GM19043 (cell line): ENCODE measurements around the gene BYSL.
"Not testable (repeated sequence)": the region's sequence is repeated elsewhere in the genome, so short reads cannot be mapped to it uniquely, and the experiment has no call there.

Experiments
- ATAC-seq: cut with Tn5 transposase; IDR thresholded peaks from one replicate; pipeline ENCODE4 v1.9.1; 2021; ENCODE audit warnings: low read depth; ENCODE audit not compliant: unreplicated experiment

BYSL gene

DNA sequence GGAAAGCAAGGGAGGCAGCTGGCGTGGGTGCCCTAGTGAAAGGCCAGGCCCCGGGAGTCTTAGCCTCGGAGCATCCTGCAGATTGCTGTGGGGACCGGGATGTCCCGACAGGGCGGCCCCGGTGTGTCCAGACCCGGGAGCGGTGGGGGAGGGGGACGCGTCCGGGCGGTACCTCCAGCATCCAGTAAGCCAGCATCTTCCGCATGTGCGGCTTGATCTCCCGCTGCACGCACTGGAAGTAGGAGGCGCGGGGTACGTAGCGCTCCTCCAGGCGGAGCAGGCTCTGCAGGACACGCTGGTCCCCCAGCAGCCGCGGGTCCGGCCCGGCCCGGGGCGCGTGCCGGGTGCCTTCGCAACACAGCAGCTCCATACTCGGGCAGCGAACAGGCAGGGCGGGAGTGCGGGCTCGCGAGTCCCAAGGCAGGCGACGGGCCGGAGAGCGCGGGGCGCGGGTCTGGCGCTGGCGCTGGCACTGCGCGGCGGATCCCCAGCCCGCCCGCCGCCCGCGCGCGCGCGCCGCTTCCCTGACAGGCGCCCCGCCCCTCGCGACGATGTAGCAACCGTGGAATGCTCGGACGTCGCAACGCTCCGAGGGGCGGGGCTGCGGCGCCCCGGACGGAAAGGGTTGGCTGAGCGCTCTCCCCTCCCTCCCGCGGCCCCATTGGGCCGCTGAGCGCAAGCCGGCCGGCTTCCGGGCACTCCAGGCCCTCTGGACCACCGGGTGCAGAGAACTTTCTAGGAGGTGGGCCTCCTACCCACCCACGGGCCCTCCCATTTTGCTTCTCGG is 20.2 kb downstream of the BYSL start, which contains the start of gene CCND3:
TSS of gene CCND3 (minus strand) at position 529 of the 787 bp plus-strand sequence. CDS start at position 370, 159 bp downstream.
- ATAC-seq = peak; percentile 84

DNA sequence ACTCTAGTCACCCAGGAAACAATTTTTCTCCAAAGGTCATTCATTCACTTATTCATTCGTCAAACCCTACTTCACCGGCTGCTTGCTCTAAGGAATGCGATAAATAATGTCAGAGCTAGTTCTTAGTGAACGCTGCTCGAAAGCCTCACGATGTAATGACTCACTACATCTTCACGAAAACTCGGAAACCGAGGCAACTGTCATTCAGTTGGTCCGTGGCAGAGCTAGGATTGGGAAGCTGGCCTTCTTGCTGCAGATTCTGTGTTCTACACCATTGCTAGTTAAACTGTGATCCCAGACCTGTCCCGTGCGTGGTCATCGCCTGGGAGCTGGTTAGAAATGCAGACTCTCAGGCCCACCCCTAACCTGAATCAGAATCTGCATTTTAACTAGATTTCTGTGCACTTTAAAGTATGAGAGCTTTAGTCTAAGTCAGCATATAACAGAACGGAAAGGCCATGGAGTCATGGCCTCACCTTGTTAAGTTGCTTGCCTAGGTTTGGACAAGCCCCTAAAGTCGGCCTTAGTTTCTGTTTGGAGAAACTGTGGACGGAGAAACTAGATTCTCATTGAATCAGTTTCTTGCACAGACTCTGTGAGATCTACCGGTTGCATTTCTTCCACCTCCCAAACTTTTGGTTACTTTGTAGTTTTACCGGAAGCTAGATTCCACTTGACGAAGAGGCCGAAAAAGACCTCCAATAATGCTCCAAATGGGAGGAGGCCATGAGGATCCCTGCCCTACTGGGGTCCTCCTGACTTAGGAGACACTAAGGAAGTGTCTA is 21.0 kb downstream of the BYSL start:
- no peak for ATAC-seq

DNA sequence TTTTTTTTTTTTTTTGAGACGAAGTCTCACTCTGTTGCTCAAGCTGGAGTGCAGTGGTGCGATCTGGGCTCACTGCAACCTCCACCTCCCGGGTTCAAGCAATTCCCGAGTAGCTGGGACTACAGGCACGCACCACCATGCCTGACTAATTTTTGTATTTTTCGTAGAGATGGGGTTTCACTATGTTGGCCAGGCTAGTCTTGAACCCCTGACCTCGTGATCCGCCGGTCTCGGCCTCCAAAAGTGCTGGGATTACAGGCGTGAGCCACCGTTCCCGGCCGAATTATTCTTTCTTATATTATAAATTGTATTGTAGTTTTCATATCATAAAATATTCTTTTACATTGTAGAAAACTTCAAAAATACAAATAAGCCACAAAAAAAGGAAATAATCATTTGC is 21.6 kb downstream of the BYSL start:
- ATAC-seq = not testable (repeated sequence)

DNA sequence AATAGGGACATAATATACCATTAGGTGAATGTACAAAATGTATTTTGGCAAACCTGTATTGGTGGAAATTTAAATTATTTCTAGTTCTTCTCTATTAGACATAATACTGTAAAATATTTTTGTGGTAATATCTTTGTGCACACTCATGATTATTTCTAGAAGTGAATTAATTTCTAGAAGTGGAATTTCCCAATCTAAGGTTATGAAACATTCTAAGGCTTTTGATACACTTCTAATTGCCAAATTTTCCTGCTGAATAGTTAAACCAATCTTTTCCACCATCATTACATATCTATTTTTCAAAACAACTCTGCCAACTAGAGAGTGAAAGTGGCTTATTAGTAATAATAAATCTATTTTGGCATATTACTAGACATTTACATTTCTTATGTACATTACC is 22.2 kb downstream of the BYSL start:
- ATAC-seq = no peak

DNA sequence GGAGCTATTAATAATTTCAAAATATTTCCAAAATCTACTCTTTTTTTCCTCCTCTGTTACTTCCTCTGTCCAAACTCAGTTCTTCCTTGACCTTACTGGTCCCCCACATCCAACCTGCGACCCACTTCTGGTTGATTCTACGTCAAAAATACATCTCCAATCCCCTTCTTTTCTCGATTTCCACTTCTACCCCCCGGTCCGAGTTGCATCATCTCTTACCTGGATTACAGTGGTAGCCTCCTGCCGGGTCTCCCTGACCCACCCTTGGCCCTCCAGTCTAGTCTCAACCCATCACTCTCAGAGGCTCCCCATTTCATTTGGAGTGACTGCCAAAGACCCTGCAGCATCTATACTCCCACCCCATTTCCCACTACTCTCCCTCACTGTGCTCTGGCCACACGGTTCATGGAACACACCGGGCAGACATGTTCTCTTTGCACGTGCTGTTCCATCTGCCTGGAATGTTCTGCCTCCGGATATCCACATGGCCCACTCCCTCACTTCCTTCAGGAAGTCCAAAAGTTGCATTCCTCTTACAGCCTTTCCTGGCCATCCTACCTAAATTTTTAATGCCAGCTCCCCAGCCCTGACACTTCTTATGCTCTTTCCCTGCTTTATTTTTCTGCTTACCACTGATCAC is 26.4 kb downstream of the BYSL start:
- no peak for ATAC-seq

DNA sequence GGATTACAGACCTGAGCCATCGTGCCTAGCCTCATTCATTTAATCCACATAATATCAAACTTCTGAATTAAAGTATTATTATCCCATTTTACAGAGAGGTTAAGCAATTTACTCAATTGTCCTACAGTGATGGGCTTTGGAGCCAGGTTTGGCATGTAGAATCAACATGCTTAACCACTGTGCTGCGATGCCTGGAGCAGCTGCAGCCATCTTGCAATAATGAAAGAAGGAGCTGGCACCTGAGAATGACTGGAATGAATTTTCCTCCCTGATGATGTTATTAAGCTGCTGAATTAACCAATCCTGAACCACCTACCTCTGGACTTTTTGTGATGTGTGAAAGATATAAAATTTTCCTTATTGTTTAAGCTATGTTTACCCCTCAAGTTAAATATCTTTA is 33.4 kb downstream of the BYSL start:
- no peak for ATAC-seq

DNA sequence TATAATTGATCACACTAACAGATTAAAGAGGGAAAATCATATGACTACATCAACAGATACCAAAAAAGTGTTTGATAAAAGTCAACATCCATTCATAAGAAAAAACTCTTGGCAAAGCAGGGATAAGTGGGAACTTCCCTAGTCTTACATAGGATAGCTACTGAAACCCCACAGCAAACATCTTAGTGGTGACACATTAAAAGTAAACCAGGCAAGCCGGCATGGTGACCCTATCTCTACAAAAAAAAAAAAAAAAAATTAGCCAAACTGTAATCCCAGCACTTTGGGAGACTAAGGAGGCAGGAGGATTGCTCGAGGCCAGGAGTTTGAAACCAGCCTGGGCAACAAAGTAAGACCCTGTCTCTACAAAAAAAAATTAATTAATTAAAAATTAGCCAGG is 34.1 kb downstream of the BYSL start:
- ATAC-seq = no peak

DNA sequence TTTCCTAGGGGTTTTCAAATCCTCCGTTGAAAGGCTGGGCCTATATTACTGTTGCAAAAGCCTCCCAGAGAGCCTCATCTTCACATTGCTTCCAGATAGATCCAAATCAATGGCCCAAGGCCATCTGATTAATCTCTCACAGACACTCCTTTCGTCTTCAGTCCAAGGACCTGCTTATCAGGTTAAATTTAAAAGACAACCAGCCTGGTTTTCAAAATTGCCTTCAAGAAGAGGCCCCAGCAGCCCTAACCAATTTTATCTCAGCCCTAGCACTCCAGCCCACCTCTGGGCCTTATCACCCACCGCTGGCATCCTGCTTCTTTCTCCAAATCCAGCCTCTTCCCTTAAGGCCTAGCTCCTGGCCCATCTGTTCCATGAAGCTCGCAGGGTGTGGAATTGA is 35.8 kb downstream of the BYSL start:
- ATAC-seq = no peak

DNA sequence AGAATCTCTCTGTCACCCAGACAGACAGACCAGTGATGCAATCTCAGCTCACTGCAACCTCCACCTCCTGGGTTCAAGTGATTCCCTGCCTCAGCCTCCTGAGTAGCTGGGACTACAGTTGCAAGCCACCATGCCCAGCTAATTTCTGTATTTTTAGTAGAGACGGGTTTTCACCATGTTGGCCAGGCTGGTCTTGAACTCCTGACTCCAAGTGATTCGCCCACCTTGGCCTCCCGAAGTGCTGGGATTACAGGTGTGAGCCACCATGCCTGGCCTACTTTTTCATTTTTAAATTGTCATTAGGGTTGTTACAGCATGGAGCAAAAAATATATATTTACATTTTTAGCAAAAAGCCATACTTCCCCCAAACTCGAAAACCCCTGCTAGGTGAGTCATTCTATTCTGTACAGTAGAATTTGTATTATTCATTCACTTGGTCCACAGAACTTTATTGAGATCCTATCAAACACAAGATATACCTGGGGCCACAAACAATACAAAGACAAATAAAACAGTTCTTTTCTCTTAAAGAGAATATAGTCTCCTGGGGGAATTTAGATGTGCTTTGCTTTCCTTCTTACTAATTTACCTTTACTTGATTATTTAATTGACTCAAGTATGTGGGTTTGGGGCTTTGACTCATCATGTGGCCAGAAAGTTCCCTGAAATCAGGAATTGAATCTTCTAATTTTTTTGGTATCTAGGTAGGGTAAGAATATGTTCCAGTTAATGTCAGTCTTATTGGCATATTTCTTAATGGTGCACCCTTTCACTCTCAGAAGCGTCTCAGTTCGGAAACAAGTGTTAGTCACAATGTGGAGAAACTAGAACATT is 36.9 kb downstream of the BYSL start:
- ATAC-seq = no peak

DNA sequence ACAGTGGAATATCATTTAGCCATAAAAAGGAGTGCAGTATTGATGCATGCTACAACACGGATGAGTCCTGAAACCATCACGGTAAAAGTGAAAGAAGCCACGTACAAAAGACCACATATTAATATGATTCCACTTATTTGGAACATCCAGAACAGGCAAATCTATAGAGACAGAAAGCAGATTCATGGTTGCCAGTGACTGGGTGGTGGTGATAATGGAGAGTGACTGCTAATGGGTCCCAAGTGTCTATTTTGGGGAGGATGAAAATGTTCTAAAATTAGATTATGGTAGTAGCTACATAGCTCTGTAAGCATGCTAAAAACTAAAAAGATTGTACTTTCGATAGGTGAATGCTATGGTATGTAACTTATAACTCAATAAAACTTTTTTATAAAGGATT is 38.7 kb downstream of the BYSL start:
- no peak for ATAC-seq

DNA sequence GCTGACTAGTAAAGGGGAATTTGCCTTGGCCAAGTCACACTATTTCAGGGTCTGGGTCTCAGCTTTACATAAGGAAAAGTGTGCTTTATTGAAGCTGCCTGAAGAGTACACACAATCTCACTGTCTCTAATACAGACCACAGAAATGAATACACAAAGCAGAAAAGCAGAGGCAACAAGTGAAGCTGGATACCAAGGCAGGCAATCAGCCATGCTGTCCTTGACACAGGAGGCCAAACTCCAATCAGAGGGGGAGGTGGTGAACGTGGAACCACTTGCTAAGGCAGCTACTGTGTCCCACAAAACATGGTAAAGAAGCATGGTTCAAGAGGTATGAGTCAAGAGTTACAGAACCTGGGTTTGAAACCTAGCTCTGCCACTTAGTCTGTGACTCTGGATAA is 42.1 kb downstream of the BYSL start:
- ATAC-seq = no peak

DNA sequence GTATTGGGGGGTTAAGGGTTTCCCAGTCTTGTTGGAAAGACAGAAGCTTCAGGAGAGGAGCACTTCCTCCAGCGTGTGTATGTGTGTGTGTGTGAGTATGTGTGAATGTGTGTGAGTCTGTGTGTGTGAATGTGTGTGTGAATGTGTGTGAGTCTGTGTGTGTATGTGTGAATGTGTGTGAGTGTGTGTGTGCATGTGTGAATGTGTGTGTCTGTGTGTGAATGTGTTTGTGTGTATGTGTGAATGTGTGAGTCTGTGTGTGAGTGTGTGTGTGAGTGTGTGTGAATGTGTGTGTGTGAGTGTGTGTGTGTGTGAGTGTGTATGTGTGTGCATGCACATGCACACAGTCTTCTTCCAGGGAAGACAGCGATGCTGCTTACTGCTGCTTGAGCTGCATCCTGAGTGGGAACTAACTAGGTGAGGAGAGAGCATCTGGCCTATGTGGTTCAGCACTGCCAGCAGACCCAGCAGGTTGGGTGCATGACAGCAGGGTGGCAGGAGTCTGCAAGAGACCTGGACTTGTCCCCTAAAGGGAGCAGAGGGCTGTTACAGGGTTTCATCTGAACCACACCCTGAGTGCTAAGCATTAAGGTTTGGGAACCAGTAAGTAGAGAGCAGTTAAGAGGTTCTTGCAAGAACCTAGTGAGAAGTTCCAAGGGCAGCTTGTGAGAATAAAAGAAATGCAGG is 43.0 kb downstream of the BYSL start:
- ATAC-seq = no peak

DNA sequence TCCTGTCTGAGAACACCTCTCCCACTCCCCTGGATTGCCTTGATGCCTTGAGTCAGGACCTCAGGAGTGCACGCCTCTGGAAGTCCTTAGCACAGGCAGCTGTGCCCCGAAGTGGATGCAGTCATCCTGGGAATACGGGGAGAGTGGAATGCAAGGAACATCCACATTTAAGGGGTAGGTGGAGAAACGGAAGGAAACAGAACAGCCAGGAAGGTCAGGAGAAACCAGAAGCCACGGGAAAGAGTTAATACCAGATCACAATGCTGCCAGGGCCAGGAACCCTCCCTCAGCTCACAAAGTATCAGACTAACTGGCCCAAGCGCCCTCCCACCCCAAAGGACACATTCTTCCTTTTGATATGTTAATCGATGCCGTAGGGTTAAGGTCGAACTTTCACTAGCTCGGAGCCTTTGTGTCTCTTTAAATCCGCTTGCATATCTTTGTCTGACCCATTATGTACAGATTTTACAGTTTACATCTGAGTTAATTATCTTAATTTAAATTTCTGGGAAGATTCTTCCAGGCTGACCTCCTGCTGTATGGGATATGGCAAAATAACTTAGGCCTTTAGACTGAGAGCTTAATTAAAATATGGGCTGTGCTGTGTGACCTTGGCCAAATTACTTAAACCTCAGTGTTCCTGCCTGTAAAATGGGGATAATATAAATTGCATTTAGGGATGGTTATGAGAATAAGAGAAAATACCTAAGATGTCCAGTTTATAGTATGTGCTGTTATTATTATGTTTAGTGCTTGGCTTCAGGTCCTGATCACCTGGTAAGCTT is 44.3 kb downstream of the BYSL start:
- ATAC-seq = no peak

DNA sequence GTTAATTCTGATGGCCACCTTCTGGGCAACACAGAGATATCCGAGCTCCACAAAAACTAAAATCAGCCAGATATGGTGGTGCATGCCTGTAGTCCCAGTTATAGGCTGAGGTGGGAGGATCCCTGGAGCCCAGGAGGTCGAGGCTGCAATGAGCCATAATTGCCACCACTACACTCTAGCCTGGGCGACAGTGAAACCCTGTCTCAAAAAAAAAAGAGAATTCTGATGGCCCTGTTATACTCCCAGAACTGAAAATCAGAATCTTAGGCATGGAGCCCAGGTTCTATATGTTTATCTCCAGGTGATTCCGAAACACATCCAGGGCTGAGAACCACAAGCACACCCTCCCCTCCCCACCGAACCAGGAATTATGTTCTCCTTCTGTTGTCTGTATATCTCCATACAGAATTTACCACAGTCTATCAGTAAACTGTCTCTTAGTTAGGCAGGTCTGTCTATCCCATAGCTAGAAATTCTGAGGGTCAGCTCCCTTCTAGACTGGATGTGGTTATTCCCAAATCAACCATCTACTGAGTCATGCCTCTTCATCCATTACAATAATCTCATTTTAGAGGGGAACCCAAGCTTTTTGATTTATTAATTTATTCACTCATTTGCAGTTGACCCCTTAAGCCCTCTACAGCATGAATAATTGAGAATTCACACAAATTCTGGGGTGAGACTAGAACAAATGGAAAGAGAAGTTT is 45.1 kb downstream of the BYSL start:
- no peak for ATAC-seq

DNA sequence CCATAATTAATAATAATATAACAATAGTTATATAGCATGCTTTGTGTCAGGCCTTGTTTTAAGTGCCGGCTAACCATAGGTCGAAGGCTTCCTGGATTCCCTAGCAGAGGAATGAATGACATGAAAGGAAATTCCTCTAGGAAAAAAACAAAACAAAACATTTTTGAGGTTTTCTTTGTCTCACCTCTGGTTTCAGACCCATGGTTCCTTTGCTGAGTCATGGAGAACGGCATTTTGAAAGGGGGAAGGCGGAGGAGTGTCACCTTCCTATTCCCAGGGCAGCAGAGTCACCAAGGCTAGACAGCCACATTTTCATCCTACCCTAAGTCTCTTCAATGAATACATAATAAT is 45.6 kb downstream of the BYSL start:
- ATAC-seq = no peak

DNA sequence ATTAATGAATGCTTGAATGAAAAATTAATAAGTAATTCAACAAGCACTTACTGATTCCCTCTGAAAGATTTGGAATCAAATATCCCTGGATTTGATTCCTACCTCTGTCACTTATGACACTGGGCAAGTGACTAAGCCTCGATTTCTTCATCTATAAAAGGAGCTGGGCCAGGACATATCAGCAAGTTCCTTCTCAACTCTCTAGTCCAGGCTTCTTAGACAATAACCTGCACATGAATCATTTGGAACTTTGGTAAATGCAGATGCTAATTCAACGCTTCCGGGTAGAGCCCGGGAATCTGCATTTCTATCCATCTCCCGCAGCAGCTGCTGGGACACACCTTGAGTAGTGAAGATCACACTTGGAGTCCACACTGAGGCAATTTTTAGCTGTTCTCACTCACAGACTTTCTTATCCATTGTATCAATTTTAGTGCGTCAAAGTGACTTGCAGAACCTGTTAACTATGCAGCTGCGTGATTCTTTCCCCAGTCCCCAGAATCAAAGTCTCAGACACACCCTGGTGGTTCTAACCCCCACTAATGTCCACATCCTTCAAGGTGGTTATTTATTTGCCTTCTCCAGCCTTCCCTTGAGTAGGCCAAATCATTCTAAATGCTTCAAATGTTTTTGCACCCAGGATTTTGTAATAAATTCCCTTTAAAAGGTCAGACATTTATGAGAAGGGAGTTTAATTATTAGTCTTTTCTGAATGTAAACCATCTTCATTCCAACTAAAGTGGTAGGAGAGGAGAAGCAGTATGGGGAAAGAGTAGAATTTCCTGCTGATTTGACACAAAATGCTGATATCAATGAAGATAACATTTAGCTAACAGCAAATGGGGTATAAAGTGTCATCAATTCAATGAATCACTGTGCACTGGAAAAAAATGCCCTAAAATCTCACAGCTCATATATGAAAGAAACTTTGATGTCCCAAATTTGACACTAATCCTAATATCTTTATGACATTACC is 46.3 kb downstream of the BYSL start:
- ATAC-seq = no peak

DNA sequence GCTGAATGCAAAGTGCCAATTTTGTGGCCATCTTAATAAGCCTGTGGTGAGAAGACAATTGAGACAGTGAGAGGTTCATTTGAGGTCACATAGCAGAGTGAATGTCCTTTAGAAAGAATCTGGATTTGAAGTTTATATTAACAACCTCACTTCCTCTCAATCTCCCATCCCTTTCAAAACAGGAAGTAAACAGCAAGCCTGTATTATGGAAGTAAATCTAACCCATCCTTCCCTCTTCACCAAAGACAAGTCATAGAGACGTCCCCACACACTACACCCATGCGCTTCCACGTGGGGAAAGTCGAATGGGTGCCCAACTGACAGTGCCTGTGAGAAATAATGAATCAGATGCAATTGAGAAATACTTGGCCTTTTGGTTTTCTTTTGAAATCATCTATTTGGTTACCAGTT is 49.1 kb downstream of the BYSL start:
- ATAC-seq = no peak

DNA sequence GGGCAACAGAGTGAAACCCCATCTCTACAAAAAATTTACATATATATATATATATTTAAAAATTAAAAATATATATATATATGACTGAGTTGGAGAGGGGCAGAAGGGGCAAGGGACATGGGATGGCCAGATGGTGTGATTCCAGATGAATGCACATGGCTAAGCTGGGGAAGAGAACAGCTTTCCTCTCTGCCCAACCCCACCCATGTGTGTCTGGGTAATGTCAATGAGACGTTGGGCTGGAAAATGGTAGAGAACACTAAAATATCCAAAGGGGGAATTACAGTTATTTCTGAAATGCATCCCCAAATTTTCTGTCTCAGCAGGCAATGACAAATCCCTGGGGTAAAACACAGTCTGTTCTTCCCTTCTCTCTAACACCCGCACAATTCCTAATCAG is 51.5 kb downstream of the BYSL start:
- ATAC-seq = no peak
